Measurements from ENCODE around the gene SUMO3. TPM values are rescaled to one million over a fixed set of nuclear protein-coding genes. Genes with fewer than 3 reads are reported as not detected.
A peak's percentile ranks its signal among the peaks of the same experiment; 100 is the strongest.

The SUMO3 gene
- total and polyA plus RNA-seq, 2 donors (not counting 3 experiments of a cell fraction or from before 2014, with no cell fraction given): 102 to 123 TPM

DNA sequence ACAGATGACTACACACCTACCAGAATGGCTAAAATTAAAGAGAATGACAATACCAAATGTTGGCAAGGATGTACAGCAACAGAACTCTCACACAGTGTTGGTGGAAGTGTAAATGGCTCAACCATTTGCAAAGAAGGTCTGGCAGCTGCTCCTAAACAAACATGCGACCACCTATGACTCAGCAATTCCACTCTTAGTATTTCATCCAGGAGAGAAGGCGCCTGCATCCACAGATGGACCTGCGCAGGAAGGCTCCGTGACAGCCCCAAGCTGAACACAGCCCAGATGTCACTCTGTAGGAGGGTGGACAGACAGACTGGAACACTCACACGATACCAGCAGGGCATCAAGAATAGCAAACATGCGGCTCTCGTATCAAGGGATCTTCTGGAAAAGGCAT lies 48.9 kb upstream of the SUMO3 start:
- BruUV-seq (replicated peaks): no TSS peak
- Histone ChIP-seq H4K20me1 (replicated peaks; ENCODE audit: control insufficient read depth, extremely low read depth, insufficient read depth, low read length) (peaks cover 5% of the 10 kb centered on the region), H3K79me2 (ENCODE audit: control insufficient read depth, insufficient read depth, low read length) (peaks cover 93% of the 10 kb centered on the region), H3K9me1 (replicated peaks; ENCODE audit: control insufficient read depth, extremely low read depth, insufficient read depth, low read length) (no peaks in the 10 kb centered on the region), H2AFZ (ENCODE audit: low read depth, low read length) (no peak overlapping the region), H3K27me3 (ENCODE audit: control insufficient read depth in 2 of 2, insufficient read depth in 2 of 2, low read length in 2 of 2) (no peaks in the 10 kb centered on the region), H3K4me2 (ENCODE audit: insufficient read depth, low read length) (peak overlapping the region; percentile 89), H3K4me3 (replicated peaks in 1 of 3; ENCODE audit: insufficient read depth in 1 of 3, low read depth in 1 of 3, low read length in 3 of 3) (no peak overlapping the region), H3K9ac (replicated peaks; ENCODE audit: extremely low read depth, insufficient read depth, low read length) (peak overlapping the region; percentile 28), H3K27ac (ENCODE audit: insufficient read depth, low read depth, low read length) (peak overlapping the region; percentile 97), H3K4me1 (ENCODE audit: control insufficient read depth, extremely low read depth, insufficient read depth, low read length) (peaks cover 59% of the 10 kb centered on the region), H3K9me3 (replicated peaks; ENCODE audit: control insufficient read depth, insufficient read depth, low read length) (no peaks in the 10 kb centered on the region), H3K36me3 (ENCODE audit: control insufficient read depth in 2 of 2, extremely low read depth in 1 of 2, insufficient read depth in 2 of 2, low read length in 2 of 2) (peaks cover 14 to 25% of the 10 kb centered on the region in 2 experiments)
- peak; percentile 84 for DNase-seq (ENCODE audit: low read depth, low spot score)
- ChIA-PET POLR2A (no interaction called here), CTCF (interaction anchor here (1.0 to 1.9 kb wide), 3 partner anchors 26 to 66 kb away, joined by 4 to 11 read pairs (median 6); partner anchors contain the start of gene UBE2G2)
- intact Hi-C loops (cut with micrococcal nuclease): no loop called here
- TF ChIP-seq EZH2 (IDR thresholded peaks at IDR 0.05; ENCODE audit: borderline replicate concordance, low read depth, low read length, severe bottlenecking) (no peak), FOS (IDR thresholded peaks at IDR 0.05; ENCODE audit: borderline replicate concordance, insufficient read depth, low read length) (peak; percentile 41), POLR2AphosphoS5 (IDR thresholded peaks at IDR 0.05; ENCODE audit: insufficient read depth, low read depth, low read length) (peak; percentile 50), JUN (IDR thresholded peaks at IDR 0.05; ENCODE audit: borderline replicate concordance, insufficient read depth, insufficient read length, low read depth) (peak; percentile 50), MYC (IDR thresholded peaks at IDR 0.05; ENCODE audit: low read depth, low read length) (no peak), GATA2 (IDR thresholded peaks at IDR 0.05; ENCODE audit: insufficient read depth, insufficient read length, low read depth, low read length) (no peak), POLR2A (IDR thresholded peaks at IDR 0.05; ENCODE audit: low read depth, low read length) (no peak)
- TF ChIP-seq, protein P1, sequence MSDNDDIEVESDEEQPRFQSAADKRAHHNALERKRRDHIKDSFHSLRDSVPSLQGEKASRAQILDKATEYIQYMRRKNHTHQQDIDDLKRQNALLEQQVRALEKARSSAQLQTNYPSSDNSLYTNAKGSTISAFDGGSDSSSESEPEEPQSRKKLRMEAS (IDR thresholded peaks at IDR 0.05; ENCODE audit: insufficient read depth, insufficient read length): no peak
- TF ChIP-seq, protein P2, sequence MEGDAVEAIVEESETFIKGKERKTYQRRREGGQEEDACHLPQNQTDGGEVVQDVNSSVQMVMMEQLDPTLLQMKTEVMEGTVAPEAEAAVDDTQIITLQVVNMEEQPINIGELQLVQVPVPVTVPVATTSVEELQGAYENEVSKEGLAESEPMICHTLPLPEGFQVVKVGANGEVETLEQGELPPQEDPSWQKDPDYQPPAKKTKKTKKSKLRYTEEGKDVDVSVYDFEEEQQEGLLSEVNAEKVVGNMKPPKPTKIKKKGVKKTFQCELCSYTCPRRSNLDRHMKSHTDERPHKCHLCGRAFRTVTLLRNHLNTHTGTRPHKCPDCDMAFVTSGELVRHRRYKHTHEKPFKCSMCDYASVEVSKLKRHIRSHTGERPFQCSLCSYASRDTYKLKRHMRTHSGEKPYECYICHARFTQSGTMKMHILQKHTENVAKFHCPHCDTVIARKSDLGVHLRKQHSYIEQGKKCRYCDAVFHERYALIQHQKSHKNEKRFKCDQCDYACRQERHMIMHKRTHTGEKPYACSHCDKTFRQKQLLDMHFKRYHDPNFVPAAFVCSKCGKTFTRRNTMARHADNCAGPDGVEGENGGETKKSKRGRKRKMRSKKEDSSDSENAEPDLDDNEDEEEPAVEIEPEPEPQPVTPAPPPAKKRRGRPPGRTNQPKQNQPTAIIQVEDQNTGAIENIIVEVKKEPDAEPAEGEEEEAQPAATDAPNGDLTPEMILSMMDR (IDR thresholded peaks at IDR 0.05; ENCODE audit: extremely low read depth in 1 of 2, insufficient read depth in 1 of 2, low read depth in 1 of 2, low read length in 2 of 2): no peak
- dilution Hi-C loops (cut with MboI; ENCODE audit: extremely low pct_ligation_motif_present, low sequenced_read_pairs): no loop called here
- peak; percentile 92 for FAIRE-seq

All from endothelial cell of umbilical vein (primary cell).